K562 (cell line): ENCODE data around the gene XRRA1. TPM values are rescaled to one million over a fixed set of nuclear protein-coding genes. Genes with fewer than 3 reads are reported as not detected.

Experiments
- ATAC-seq: fragments of 200-7000 bp; cut with Tn5 transposase; 3 replicates; pipeline ENCODE4 v1.9.1; 2020; ENCODE audit warnings: moderate library complexity
- BruUV-seq: library from RNA; stranded (reverse); fragments of 400-500 nt; replicated peaks from 2 replicates; lab custom pipeline; 2021; lab: Mats Ljungman, UMichigan
- CTCF ChIA-PET: fragments of 300-600 bp; formaldehyde crosslinking; extraction: SDS; loops from one replicate; lab custom pipeline; 2021; ENCODE audit warnings: low intra/inter-chr PET ratio; lab: Yijun Ruan, JAX
- POLR2A ChIA-PET: fragments of 300-600, 350-650 bp; sonication (Branson Sonifier 250); formaldehyde crosslinking; extraction: SDS; loops from one replicate; lab custom pipeline; 2021; ENCODE audit warnings: antibody characterized with exemption, inconsistent platforms; lab: Yijun Ruan, JAX
- DNase-seq, 4 experiments: peaks; one replicate each; pipeline versions ENCODE4 v3.0.0 to v3.0.0-alpha.2; 2011 to 2018; ENCODE audit warnings: low spot score in 3 of 4, mixed read lengths in 3 of 4; ENCODE audit errors: extremely low read depth in 1 of 4
- FAIRE-seq: peaks from 2 replicates; lab custom pipeline; 2011; peaks lifted over from hg19 to GRCh38; lab: Jason Lieb, UNC
- H2AFZ ChIP-seq: 2 replicates; pipeline ENCODE4 v1.6.0; 2011; ENCODE audit warnings: low read depth, low read length, control low read depth, inconsistent platforms
- H3K27ac ChIP-seq: fragments of 200-600 bp; 3 replicates; pipeline ENCODE4 v1.8.0; 2011; ENCODE audit warnings: low read depth, mild to moderate bottlenecking, control low read depth, inconsistent platforms, low read length, moderate library complexity, mixed read lengths; ENCODE audit errors: extremely low read depth
- H3K27me3 ChIP-seq, 2 experiments: fragments of 300-600 bp in 1 of 2; 2 replicates in 1 of 2; 3 replicates in 1 of 2; pipeline versions ENCODE4 v1.6.0 to v1.8.0; 2011; ENCODE audit warnings: inconsistent platforms in 2 of 2, low read length in 2 of 2, mild to moderate bottlenecking in 1 of 2, mixed read lengths in 1 of 2, moderate library complexity in 1 of 2; ENCODE audit not compliant: control insufficient read depth in 2 of 2, insufficient read depth in 2 of 2
- H3K36me3 ChIP-seq: fragments of 300-600 bp; 3 replicates; pipeline ENCODE4 v1.8.0; 2011; ENCODE audit warnings: mild to moderate bottlenecking, low read length, inconsistent platforms; ENCODE audit not compliant: control insufficient read depth, insufficient read depth
- H3K4me1 ChIP-seq, 2 experiments: fragments of 200-600 bp in 1 of 2; replicated peaks in 1 of 2; 2 replicates in 1 of 2; 3 replicates in 1 of 2; pipeline versions ENCODE4 v1.5.1 to v1.8.0; 2011; ENCODE audit warnings: inconsistent platforms in 2 of 2, low read length in 2 of 2, mild to moderate bottlenecking in 1 of 2, mixed read lengths in 1 of 2, moderate library complexity in 1 of 2; ENCODE audit not compliant: control insufficient read depth in 2 of 2, insufficient read depth in 2 of 2
- H3K4me2 ChIP-seq: 2 replicates; pipeline ENCODE4 v1.6.1; 2011; ENCODE audit warnings: low read length, control low read depth, inconsistent platforms, mixed read lengths; ENCODE audit not compliant: insufficient read depth
- H3K4me3 ChIP-seq: fragments of 200-600 bp; sonication (generic), shearing (Covaris generic); 2 replicates; pipeline ENCODE4 v1.5.1; 2016; ENCODE audit warnings: control low read depth, inconsistent platforms
- H3K79me2 ChIP-seq: fragments of 200-600 bp; 3 replicates; pipeline ENCODE4 v1.8.0; 2011; ENCODE audit warnings: low read length, inconsistent platforms; ENCODE audit not compliant: control insufficient read depth, insufficient read depth
- H3K9ac ChIP-seq, 2 experiments: 2 replicates each; pipeline versions ENCODE4 v1.6.0 to v1.6.1; 2011; ENCODE audit warnings: low read depth in 2 of 2, low read length in 2 of 2, control low read depth in 1 of 2, inconsistent platforms in 1 of 2, mild to moderate bottlenecking in 1 of 2, mixed read lengths in 1 of 2; ENCODE audit not compliant: insufficient read depth in 1 of 2
- H3K9me1 ChIP-seq: one replicate; pipeline ENCODE4 v1.6.0; 2011; ENCODE audit warnings: inconsistent platforms, mild to moderate bottlenecking, low read length, moderate library complexity; ENCODE audit not compliant: control insufficient read depth, insufficient read depth
- H3K9me3 ChIP-seq: replicated peaks from 2 replicates; pipeline ENCODE4 v1.5.1; 2011; ENCODE audit warnings: low read depth, low read length, inconsistent platforms; ENCODE audit not compliant: control insufficient read depth, insufficient read depth
- H4K20me1 ChIP-seq: replicated peaks from 2 replicates; pipeline ENCODE4 v1.6.1; 2011; ENCODE audit warnings: low read length, inconsistent platforms, mixed read lengths; ENCODE audit not compliant: control insufficient read depth, insufficient read depth
- FOXK1 ChIP-seq: sonication (generic); formaldehyde crosslinking; IDR thresholded peaks from 2 replicates; pipeline ENCODE4 v1.8.0; 2022; ENCODE audit warnings: missing genetic modification reagents, mild to moderate bottlenecking, borderline replicate concordance
- FOXP1 ChIP-seq: sonication (generic); formaldehyde crosslinking; IDR thresholded peaks from 2 replicates; pipeline ENCODE4 v1.8.0; 2022; ENCODE audit warnings: mild to moderate bottlenecking, missing genetic modification reagents
- HNRNPLL ChIP-seq: fragments of 200-400 bp; formaldehyde crosslinking; IDR thresholded peaks from 2 replicates; pipeline ENCODE4 v1.6.1; 2017; ENCODE audit warnings: low read length, low read depth, mild to moderate bottlenecking; ENCODE audit not compliant: poor library complexity, severe bottlenecking
- MAFG ChIP-seq: fragments of 450-650 bp; conservative IDR thresholded peaks from 2 replicates; pipeline ENCODE4 v1.6.1; 2016; ENCODE audit warnings: missing genetic modification characterization, missing compliant biosample characterization
- MTF1 ChIP-seq: fragments of 250-450 bp; sonication (Bioruptor Pico); IDR thresholded peaks from 2 replicates; pipeline ENCODE4 v1.9.0; 2021; ENCODE audit warnings: moderate library complexity, mild to moderate bottlenecking, inconsistent platforms, borderline replicate concordance
- RNF219 ChIP-seq: fragments of 250-450 bp; sonication (Bioruptor Pico); IDR thresholded peaks from 2 replicates; pipeline ENCODE4 v1.5.0; 2022; ENCODE audit warnings: mild to moderate bottlenecking
- SMARCC2 ChIP-seq: fragments of 450-650 bp; IDR thresholded peaks from 2 replicates; pipeline ENCODE4 v1.6.1; 2017; ENCODE audit warnings: antibody characterized with exemption, moderate library complexity, mild to moderate bottlenecking, low read depth
- TEAD1 ChIP-seq, 2 experiments: fragments of 450-650 bp in 1 of 2; sonication (generic) in 1 of 2; formaldehyde crosslinking; IDR thresholded peaks; 2 replicates each; pipeline versions ENCODE4 v1.4.0 to v1.8.0; 2020 to 2022; ENCODE audit warnings: mild to moderate bottlenecking in 2 of 2, missing genetic modification reagents in 1 of 2
- XRCC5 ChIP-seq: fragments of 200-400 bp; formaldehyde crosslinking; IDR thresholded peaks from 2 replicates; pipeline ENCODE4 v1.6.1; 2017; ENCODE audit warnings: low read depth, mild to moderate bottlenecking, low read length
- WGBS: fragments of 100-300 bp; shearing (Covaris generic); methylation state at CpG from one replicate; pipeline ENCODE4 v1.1.6; 2016; ENCODE audit warnings: low coverage, mixed read lengths; ENCODE audit not compliant: insufficient coverage; ENCODE audit errors: missing lambda C conversion rate; 5-methylcytosine and 5-hydroxymethylcytosine counted together
- in situ Hi-C: fragments of 300-500 bp; cut with MboI; formaldehyde crosslinking; loops from 4 replicates; pipeline ENCODE4 v1.15.0; 2018; ENCODE audit warnings: inconsistent platforms, mixed read lengths
- intact Hi-C: fragments of 100-400 bp; cut with micrococcal nuclease; formaldehyde crosslinking; loops from 2 replicates; pipeline ENCODE4 v1.14.2; 2022
- polyA plus RNA-seq, 8 experiments: library from polyadenylated mRNA; depleted of rRNA in 4 of 8; stranded (reverse) in 5 of 8; unstranded in 3 of 8; fragments of >200 nt; fragmentation: Nextera tagmentation in 2 of 8; fragmentation: Illumina TruSeq in 1 of 8; extraction: Ambion mirVana in 2 of 8; extraction: Trizol in 1 of 8; gene quantifications; 2 replicates each; pipeline versions ENCODE4 v1.2.1 to v1.2.3, GENCODE V29; 2011 to 2014; ENCODE audit warnings: inconsistent platforms in 1 of 8, missing spikeins in 1 of 8
- total RNA-seq, 7 experiments: library from RNA; depleted of rRNA in 6 of 7; stranded (reverse); fragments of >200 nt in 6 of 7; fragmentation: Illumina TruSeq in 2 of 7; extraction: Trizol in 2 of 7; gene quantifications; 2 replicates each; pipeline versions ENCODE4 v1.2.1 to v1.2.3, GENCODE V29; 2011 to 2021; ENCODE audit warnings: low replicate concordance in 1 of 7
- TF ChIP-seq, protein P1 (sequence below), 2 experiments: fragments of 450-650 bp in 1 of 2; sonication (generic) in 1 of 2; formaldehyde crosslinking in 1 of 2; IDR thresholded peaks in 1 of 2; conservative IDR thresholded peaks in 1 of 2; 2 replicates each; pipeline versions ENCODE4 v1.6.1 to v1.8.1; 2016 to 2023; ENCODE audit warnings: mild to moderate bottlenecking in 2 of 2, moderate library complexity in 2 of 2, inconsistent platforms in 1 of 2, missing genetic modification reagents in 1 of 2
- TF ChIP-seq, protein P2 (sequence below): fragments of 200-800 bp; sonication (Bioruptor generic); IDR thresholded peaks from 2 replicates; pipeline ENCODE4 v1.6.1; 2017; ENCODE audit warnings: missing genetic modification characterization, missing compliant biosample characterization
- TF ChIP-seq, protein P3 (sequence below): fragments of 450-650 bp; formaldehyde crosslinking; IDR thresholded peaks from 2 replicates; pipeline ENCODE4 v1.4.0; 2022; ENCODE audit warnings: mild to moderate bottlenecking, moderate library complexity
- TF ChIP-seq, protein P4 (sequence below): fragments of 450-650 bp; formaldehyde crosslinking; IDR thresholded peaks from 2 replicates; pipeline ENCODE4 v1.4.0; 2020; ENCODE audit warnings: mild to moderate bottlenecking

XRRA1 gene
- total and polyA plus RNA-seq, 9 of the 15 experiments (the other 6 are each of a cell fraction or from before 2014, with no cell fraction given): 5.0 to 22.5 (median 16.0) TPM

DNA sequence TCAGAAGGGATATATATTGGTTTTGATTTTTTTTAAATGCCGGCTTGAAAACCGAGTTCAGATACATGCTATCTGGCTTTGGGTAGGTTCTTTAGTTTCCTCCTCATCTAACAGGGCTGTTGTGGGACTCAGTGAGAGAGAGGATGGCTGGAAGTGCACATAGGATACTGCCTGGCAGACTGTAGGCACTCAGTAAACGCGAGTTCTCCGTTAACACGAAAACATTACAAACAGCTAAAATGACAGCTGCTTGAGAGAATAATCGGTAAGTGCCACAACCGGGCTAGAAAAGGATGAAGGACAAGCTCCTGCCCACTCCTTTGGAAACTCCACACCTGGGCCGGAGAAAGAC, 369 bp downstream of the XRRA1 start:
- in situ Hi-C loops: no loop called here
- ChIA-PET CTCF (no interaction called here), POLR2A (interaction anchor here (0.7 to 4.2 kb wide), 10 partner anchors 9 to 365 kb away, joined by 3 to 27 read pairs (median 6); partner anchors contain the start of gene NEU3)
- no peak for FAIRE-seq
- ATAC-seq: peak; percentile 58
- Histone ChIP-seq H3K4me1 (peaks cover 6 to 19% of the 10 kb centered on the region in 2 experiments; a peak in 3 of 5 replicates), H3K27ac (peak overlapping the region; percentile 81), H4K20me1 (peaks cover 1% of the 10 kb centered on the region; the same call in 1 of the 2 replicates), H3K4me3 (peak overlapping the region; percentile 93), H3K27me3 (no peaks in the 10 kb centered on the region), H3K9ac (peak overlapping the region; percentile 88 to 97), H3K9me1 (no peaks in the 10 kb centered on the region), H3K9me3 (no peaks in the 10 kb centered on the region), H3K4me2 (peak overlapping the region; percentile 95), H3K36me3 (peaks cover 50% of the 10 kb centered on the region), H3K79me2 (peaks cover 72% of the 10 kb centered on the region), H2AFZ (peak overlapping the region; percentile 95)
- intact Hi-C loops: loop anchor here (2.0 kb wide), 1 partner anchor 40 kb away; the partner anchor contains the start of gene NEU3
- WGBS: 0% methylated on average over 9 of the region's 9 CpGs
- DNase-seq: peak in 1 of 4 experiments; percentile 42
- TSS peak; percentile 85 for BruUV-seq
- TF ChIP-seq TEAD1 (CRISPR knock-in tag; IDR thresholded peaks at IDR 0.05) (no peak), FOXP1 (CRISPR knock-in tag) (no peak), FOXK1 (0 out of 2 replicates have a peak, but pooled peaks have one; percentile 17), XRCC5 (no peak), HNRNPLL (no peak), MAFG (tag) (no peak), RNF219 (no peak), SMARCC2 (0 out of 2 replicates have a peak, but pooled peaks have one; percentile 39), MTF1 (CRISPR knock-in tag) (no peak)
- TF ChIP-seq, protein P1, sequence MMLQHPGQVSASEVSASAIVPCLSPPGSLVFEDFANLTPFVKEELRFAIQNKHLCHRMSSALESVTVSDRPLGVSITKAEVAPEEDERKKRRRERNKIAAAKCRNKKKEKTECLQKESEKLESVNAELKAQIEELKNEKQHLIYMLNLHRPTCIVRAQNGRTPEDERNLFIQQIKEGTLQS (IDR thresholded peaks at IDR 0.05): no peak
- TF ChIP-seq, protein P1 (CRISPR knock-in tag; conservative IDR thresholded peaks at IDR 0.05): 0 out of 2 replicates have a peak, but pooled peaks have one; percentile 16
- TF ChIP-seq, protein P2, sequence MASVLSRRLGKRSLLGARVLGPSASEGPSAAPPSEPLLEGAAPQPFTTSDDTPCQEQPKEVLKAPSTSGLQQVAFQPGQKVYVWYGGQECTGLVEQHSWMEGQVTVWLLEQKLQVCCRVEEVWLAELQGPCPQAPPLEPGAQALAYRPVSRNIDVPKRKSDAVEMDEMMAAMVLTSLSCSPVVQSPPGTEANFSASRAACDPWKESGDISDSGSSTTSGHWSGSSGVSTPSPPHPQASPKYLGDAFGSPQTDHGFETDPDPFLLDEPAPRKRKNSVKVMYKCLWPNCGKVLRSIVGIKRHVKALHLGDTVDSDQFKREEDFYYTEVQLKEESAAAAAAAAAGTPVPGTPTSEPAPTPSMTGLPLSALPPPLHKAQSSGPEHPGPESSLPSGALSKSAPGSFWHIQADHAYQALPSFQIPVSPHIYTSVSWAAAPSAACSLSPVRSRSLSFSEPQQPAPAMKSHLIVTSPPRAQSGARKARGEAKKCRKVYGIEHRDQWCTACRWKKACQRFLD (CRISPR knock-in tag): no peak
- TF ChIP-seq, protein P3, sequence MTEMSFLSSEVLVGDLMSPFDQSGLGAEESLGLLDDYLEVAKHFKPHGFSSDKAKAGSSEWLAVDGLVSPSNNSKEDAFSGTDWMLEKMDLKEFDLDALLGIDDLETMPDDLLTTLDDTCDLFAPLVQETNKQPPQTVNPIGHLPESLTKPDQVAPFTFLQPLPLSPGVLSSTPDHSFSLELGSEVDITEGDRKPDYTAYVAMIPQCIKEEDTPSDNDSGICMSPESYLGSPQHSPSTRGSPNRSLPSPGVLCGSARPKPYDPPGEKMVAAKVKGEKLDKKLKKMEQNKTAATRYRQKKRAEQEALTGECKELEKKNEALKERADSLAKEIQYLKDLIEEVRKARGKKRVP (CRISPR knock-in tag): 0 out of 2 replicates have a peak, but pooled peaks have one; percentile 25
- TF ChIP-seq, protein P4, sequence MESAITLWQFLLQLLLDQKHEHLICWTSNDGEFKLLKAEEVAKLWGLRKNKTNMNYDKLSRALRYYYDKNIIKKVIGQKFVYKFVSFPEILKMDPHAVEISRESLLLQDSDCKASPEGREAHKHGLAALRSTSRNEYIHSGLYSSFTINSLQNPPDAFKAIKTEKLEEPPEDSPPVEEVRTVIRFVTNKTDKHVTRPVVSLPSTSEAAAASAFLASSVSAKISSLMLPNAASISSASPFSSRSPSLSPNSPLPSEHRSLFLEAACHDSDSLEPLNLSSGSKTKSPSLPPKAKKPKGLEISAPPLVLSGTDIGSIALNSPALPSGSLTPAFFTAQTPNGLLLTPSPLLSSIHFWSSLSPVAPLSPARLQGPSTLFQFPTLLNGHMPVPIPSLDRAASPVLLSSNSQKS (CRISPR knock-in tag): peak; percentile 51; the same call in 1 of the 2 replicates
